ENCODE results near the gene CHRNA1.

CHRNA1 gene

DNA sequence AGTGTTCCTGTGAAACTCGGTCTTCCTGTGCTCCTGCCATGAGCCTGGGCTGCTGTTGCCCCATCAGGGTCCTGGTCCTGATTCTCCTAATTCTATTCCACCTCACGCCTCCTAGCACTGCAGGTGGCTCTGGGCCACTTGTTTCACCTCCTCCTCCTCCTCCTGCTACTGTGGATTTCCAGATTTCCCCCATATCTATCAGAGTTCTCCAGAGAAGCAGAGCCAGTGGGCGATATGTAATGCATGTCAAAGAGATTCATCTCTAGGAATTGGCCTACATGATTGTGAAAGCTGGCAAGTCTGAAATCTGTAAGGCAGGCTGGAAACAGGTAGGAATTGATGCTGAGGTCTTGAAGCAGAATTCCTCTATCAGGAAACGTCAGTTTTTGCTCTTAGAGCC, 45.3 kb downstream of the CHRNA1 start:
- Histone ChIP-seq H3K36me3 (ENCODE audit: control insufficient read depth, low read length) (no peaks in the 10 kb centered on the region), H3K4me1 (ENCODE audit: control insufficient read depth, low read length) (no peaks in the 10 kb centered on the region), H3K4me2 (ENCODE audit: low read length) (no peak overlapping the region), H3K27me3 (ENCODE audit: control insufficient read depth, low read length) (no peaks in the 10 kb centered on the region), H3K27ac (ENCODE audit: low read depth, low read length) (no peak overlapping the region), H4K20me1 (ENCODE audit: control insufficient read depth, insufficient read depth, low read depth, low read length) (no peaks in the 10 kb centered on the region), H3K9me3 (ENCODE audit: control insufficient read depth, insufficient read depth, low read length) (no peaks in the 10 kb centered on the region), H3F3A (ENCODE audit: control insufficient read depth, insufficient read depth) (no peaks in the 10 kb centered on the region), H3K79me2 (ENCODE audit: control insufficient read depth, low read length) (no peaks in the 10 kb centered on the region), H3K9me2 (replicated peaks; ENCODE audit: control insufficient read depth, low read length) (no peaks in the 10 kb centered on the region), H3K4me3 (ENCODE audit: low read length) (no peak overlapping the region)
- TF ChIP-seq EZH2phosphoT487 (IDR thresholded peaks at IDR 0.05; ENCODE audit: borderline replicate concordance, low read length) = no peak
- TF ChIP-seq, protein P1, sequence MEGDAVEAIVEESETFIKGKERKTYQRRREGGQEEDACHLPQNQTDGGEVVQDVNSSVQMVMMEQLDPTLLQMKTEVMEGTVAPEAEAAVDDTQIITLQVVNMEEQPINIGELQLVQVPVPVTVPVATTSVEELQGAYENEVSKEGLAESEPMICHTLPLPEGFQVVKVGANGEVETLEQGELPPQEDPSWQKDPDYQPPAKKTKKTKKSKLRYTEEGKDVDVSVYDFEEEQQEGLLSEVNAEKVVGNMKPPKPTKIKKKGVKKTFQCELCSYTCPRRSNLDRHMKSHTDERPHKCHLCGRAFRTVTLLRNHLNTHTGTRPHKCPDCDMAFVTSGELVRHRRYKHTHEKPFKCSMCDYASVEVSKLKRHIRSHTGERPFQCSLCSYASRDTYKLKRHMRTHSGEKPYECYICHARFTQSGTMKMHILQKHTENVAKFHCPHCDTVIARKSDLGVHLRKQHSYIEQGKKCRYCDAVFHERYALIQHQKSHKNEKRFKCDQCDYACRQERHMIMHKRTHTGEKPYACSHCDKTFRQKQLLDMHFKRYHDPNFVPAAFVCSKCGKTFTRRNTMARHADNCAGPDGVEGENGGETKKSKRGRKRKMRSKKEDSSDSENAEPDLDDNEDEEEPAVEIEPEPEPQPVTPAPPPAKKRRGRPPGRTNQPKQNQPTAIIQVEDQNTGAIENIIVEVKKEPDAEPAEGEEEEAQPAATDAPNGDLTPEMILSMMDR (IDR thresholded peaks at IDR 0.05; ENCODE audit: low read depth, low read length, poor library complexity, severe bottlenecking) = no peak

DNA sequence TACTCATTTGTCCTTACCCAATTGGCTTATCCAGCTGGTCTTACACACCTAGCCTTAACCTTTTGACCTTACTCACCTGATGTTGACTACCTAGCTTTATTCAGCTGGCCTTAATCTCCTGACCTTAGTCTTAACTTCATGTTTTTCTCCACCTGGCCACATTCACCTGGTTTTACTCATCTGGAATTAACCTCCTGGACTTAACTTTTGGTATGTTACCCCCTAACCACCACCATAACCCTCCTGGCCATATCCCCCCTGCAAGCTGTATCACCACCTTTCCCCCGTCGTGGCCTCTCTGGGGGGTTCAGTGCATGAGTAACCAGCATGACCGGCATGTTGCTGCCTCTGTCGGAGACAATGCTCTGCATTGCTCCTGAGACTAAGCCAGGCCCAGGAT, 45.7 kb downstream of the CHRNA1 start:
- no peak overlapping the region for H3K4me3 ChIP-seq (ENCODE audit: low read length)
- no peak for TF ChIP-seq EZH2phosphoT487 (IDR thresholded peaks at IDR 0.05; ENCODE audit: borderline replicate concordance, low read length)
- TF ChIP-seq, protein P1 (IDR thresholded peaks at IDR 0.05; ENCODE audit: low read depth, low read length, poor library complexity, severe bottlenecking) = no peak
- no peak overlapping the region for H3K4me2 ChIP-seq (ENCODE audit: low read length)
- H3K36me3 ChIP-seq (ENCODE audit: control insufficient read depth, low read length) = no peaks in the 10 kb centered on the region
- H3K9me3 ChIP-seq (ENCODE audit: control insufficient read depth, insufficient read depth, low read length) = no peaks in the 10 kb centered on the region
- no peaks in the 10 kb centered on the region for H4K20me1 ChIP-seq (ENCODE audit: control insufficient read depth, insufficient read depth, low read depth, low read length)
- H3K4me1 ChIP-seq (ENCODE audit: control insufficient read depth, low read length) = no peaks in the 10 kb centered on the region
- H3K27ac ChIP-seq (ENCODE audit: low read depth, low read length) = no peak overlapping the region
- no peaks in the 10 kb centered on the region for H3K27me3 ChIP-seq (ENCODE audit: control insufficient read depth, low read length)
- no peaks in the 10 kb centered on the region for H3F3A ChIP-seq (ENCODE audit: control insufficient read depth, insufficient read depth)
- no peaks in the 10 kb centered on the region for H3K9me2 ChIP-seq (replicated peaks; ENCODE audit: control insufficient read depth, low read length)
- H3K79me2 ChIP-seq (ENCODE audit: control insufficient read depth, low read length) = no peaks in the 10 kb centered on the region

DNA sequence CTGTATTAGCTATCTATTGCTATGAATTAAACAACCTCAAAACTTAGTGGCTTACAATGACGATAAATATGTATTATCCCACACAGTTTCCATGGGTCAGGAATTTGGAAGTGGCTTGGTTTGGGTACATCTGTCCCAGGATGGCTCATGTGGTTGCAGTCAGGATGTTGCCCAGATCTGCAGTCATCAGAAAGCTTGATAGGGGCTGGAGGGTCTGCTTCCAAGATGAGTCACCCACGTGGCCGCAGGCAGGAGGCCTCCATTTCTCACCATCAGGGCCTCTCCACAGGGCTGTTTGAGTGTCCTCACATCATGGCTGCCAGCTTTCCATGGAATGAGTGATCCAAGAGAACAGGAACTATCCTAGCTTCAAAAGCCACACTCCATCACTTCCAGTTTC, 46.4 kb downstream of the CHRNA1 start:
- Histone ChIP-seq H3K4me3 (ENCODE audit: low read length) (no peak overlapping the region), H3F3A (ENCODE audit: control insufficient read depth, insufficient read depth) (no peaks in the 10 kb centered on the region), H3K27me3 (ENCODE audit: control insufficient read depth, low read length) (no peaks in the 10 kb centered on the region), H3K79me2 (ENCODE audit: control insufficient read depth, low read length) (no peaks in the 10 kb centered on the region), H3K36me3 (ENCODE audit: control insufficient read depth, low read length) (no peaks in the 10 kb centered on the region), H3K9me2 (replicated peaks; ENCODE audit: control insufficient read depth, low read length) (no peaks in the 10 kb centered on the region), H4K20me1 (ENCODE audit: control insufficient read depth, insufficient read depth, low read depth, low read length) (no peaks in the 10 kb centered on the region), H3K9me3 (ENCODE audit: control insufficient read depth, insufficient read depth, low read length) (no peaks in the 10 kb centered on the region), H3K4me1 (ENCODE audit: control insufficient read depth, low read length) (no peaks in the 10 kb centered on the region), H3K4me2 (ENCODE audit: low read length) (no peak overlapping the region), H3K27ac (ENCODE audit: low read depth, low read length) (no peak overlapping the region)
- TF ChIP-seq, protein P1 (IDR thresholded peaks at IDR 0.05; ENCODE audit: low read depth, low read length, poor library complexity, severe bottlenecking) = no peak
- no peak for TF ChIP-seq EZH2phosphoT487 (IDR thresholded peaks at IDR 0.05; ENCODE audit: borderline replicate concordance, low read length)

DNA sequence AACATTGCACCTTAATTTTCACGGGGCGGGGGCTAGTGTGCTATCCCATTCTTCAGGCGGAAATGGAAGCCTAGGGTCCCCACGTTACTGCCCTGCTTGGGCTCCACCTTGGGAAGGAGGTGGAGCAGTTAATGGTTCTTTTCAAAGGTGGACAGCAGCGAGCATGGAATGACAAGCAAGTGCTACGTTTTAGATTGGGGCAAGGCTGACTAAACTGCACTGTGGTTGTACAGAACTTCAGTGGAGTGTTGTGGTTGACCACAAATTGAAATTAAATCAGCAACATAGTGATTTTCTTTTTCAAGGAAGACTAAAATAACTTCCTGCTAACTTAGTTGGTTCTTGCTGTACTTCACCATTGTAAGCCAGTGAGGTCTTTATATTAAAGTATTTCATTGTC, 47.0 kb downstream of the CHRNA1 start:
- Histone ChIP-seq H4K20me1 (ENCODE audit: control insufficient read depth, insufficient read depth, low read depth, low read length) (no peaks in the 10 kb centered on the region), H3K27me3 (ENCODE audit: control insufficient read depth, low read length) (no peaks in the 10 kb centered on the region), H3K27ac (ENCODE audit: low read depth, low read length) (no peak overlapping the region), H3K4me2 (ENCODE audit: low read length) (no peak overlapping the region), H3K4me3 (ENCODE audit: low read length) (no peak overlapping the region), H3K9me2 (replicated peaks; ENCODE audit: control insufficient read depth, low read length) (no peaks in the 10 kb centered on the region), H3F3A (ENCODE audit: control insufficient read depth, insufficient read depth) (no peaks in the 10 kb centered on the region), H3K36me3 (ENCODE audit: control insufficient read depth, low read length) (no peaks in the 10 kb centered on the region), H3K79me2 (ENCODE audit: control insufficient read depth, low read length) (no peaks in the 10 kb centered on the region), H3K9me3 (ENCODE audit: control insufficient read depth, insufficient read depth, low read length) (no peaks in the 10 kb centered on the region), H3K4me1 (ENCODE audit: control insufficient read depth, low read length) (no peaks in the 10 kb centered on the region)
- TF ChIP-seq, protein P1 (IDR thresholded peaks at IDR 0.05; ENCODE audit: low read depth, low read length, poor library complexity, severe bottlenecking) = no peak
- TF ChIP-seq EZH2phosphoT487 (IDR thresholded peaks at IDR 0.05; ENCODE audit: borderline replicate concordance, low read length) = no peak

All from DOHH2 (cell line).